GM12872 (cell line): ENCODE results near the gene RCBTB1.
A peak's percentile ranks its signal among the peaks of the same experiment; 100 is the strongest.

Source experiments
- TF ChIP-seq, protein P1 (sequence below): IDR thresholded peaks from 3 replicates; pipeline ENCODE4 v1.5.1; 2011; ENCODE audit warnings: low read depth, mild to moderate bottlenecking, low read length, moderate library complexity; ENCODE audit not compliant: insufficient read depth

The RCBTB1 gene

DNA sequence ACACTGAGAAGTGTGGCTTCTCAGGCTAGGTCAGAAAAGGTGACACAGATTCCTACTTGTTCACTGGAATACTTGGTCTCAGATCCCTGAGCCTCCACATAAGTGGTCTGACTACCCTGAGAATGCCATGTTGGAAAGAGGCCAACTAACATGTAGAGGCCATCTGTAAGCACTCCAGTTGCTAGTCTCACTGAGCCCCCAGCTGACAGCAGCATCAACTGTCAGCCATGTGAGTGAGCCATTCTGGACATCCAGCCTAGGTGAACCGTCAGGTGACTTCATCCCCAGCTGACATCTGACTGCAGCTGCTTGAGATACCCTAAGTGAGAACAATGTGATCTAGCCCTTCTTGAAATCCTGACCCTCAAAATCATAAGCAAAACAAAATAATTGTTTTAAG, 24.8 kb upstream of the RCBTB1 start:
- TF ChIP-seq, protein P1, sequence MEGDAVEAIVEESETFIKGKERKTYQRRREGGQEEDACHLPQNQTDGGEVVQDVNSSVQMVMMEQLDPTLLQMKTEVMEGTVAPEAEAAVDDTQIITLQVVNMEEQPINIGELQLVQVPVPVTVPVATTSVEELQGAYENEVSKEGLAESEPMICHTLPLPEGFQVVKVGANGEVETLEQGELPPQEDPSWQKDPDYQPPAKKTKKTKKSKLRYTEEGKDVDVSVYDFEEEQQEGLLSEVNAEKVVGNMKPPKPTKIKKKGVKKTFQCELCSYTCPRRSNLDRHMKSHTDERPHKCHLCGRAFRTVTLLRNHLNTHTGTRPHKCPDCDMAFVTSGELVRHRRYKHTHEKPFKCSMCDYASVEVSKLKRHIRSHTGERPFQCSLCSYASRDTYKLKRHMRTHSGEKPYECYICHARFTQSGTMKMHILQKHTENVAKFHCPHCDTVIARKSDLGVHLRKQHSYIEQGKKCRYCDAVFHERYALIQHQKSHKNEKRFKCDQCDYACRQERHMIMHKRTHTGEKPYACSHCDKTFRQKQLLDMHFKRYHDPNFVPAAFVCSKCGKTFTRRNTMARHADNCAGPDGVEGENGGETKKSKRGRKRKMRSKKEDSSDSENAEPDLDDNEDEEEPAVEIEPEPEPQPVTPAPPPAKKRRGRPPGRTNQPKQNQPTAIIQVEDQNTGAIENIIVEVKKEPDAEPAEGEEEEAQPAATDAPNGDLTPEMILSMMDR: no peak

DNA sequence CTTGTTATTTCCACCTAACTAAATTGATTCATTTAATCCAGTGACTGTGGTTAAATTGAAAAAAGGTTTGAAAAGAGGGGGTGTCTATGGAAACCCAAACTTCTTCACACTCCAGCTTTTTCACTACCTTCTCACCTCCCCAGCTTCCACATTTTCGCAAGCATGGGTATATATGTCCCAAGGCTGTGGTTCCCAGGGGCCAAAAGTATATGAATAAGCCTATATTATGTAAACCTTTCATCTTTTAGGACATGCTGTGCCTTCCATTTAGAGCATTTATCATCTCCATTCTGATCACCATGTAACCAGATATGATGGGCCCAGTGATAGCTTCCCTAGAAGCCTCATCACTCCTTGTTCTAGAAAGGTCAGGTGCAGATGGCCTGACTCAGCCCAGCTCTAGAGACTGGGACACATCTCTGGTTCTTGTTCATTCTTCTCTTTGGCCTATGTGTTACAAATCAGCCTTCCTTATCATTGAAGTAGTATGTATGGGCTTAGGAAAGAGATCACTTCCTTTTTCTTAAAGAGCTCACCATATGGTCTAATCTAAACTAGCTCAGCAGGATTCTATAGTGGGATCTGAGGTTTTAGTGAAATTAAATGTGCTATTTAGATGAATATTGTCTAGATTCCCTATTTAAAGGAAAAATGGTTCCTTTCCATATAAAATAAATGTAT, 23.4 kb upstream of the RCBTB1 start:
- TF ChIP-seq, protein P1: no peak

DNA sequence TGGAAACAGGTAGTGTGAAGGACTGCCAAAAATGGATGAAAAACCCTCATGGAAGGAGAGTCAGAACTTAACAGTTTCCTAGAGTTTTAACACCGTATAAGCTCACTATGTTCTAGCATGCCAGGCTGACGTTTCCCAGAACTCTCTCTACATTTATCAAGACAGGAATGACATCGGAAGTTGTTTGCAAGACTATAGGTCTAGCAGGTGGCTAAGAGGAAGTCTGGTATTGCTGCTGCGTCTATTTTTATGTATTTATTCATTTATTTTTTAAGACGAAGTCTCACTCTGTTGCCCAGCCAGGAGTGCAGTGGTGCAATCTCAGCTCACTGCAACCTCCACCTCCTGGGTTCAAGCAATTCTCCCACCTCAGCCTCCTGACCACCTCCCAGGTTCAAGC, 22.4 kb upstream of the RCBTB1 start:
- TF ChIP-seq, protein P1: no peak

DNA sequence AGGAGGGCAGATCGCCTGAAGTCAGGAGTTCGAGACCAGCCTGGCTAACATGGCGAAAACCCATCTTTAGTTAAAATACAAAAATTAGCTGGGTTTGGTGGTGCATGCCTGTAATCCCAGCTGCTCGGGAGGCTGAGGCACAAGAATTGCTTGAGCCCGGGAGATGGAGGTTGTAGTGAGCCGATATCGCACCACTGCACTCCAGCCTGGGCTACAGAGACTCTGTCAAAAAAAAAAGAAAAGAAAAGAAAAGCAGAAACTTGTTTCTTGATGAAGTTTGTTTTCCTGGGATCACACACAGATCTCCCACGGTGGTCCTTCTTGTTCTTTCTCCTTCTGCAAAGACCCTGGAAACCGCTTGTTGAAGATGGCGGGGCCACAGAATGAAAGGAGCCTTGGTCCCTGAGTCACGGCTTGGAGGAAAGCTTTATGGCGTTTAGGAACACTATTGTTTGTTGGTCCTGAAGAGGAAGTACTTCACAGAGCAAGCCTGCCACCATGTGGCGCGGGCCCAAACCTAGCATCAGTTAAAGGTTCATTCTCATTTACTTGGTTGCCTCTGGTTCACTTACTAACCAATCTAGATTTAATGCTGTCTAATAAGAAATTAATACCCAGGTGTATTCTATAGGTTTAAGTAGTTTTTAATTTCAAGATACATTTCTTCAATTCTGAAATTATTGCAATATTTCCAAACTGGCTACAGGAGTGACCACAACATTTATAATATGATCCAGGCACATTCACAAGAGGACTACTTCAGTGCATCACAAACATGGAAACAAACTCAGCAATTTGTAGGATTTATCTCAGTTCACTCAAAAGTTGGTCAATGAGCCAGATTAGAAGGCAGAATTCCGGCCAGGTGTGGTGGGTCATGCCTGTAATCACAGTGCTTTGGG, 21.6 kb upstream of the RCBTB1 start:
- TF ChIP-seq, protein P1: peak; percentile 83

DNA sequence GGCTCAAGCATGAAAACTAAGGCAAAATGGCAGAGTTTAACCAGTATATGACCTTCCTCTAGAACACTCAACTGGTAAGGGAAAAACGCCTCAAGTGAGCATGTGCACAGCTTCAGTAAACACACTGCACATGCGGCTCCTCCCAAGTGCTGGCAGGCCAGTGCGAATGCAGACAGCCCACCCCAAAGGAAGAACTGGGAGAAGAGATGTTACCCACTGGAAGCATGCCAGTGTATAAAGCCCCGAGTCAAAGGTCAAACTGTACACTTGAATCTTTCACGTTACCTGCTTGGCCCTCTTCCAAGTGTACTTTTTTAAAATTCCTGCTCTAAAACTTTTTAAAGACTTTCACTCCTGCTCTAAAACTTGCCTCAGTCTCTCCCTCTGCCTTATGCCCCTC, 19.2 kb upstream of the RCBTB1 start:
- TF ChIP-seq, protein P1: no peak

DNA sequence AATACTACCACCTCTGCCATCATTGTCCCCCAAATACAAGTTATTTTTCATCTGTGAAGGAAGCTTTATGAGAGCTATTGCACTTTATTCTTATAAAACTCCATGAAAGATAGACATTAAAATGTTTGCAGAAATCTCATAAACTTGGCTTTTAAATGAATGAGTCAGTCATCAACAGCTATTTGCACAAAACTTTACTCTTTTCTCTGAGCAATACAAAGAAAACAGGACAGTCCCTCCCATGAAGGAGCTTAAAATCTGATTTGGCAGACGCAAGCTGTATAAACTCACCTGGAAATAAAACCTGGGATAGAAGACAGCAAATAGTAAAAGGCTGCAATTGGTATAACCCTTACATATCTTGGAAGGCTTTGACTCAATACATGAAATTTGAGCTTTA, 16.6 kb upstream of the RCBTB1 start:
- TF ChIP-seq, protein P1: no peak

DNA sequence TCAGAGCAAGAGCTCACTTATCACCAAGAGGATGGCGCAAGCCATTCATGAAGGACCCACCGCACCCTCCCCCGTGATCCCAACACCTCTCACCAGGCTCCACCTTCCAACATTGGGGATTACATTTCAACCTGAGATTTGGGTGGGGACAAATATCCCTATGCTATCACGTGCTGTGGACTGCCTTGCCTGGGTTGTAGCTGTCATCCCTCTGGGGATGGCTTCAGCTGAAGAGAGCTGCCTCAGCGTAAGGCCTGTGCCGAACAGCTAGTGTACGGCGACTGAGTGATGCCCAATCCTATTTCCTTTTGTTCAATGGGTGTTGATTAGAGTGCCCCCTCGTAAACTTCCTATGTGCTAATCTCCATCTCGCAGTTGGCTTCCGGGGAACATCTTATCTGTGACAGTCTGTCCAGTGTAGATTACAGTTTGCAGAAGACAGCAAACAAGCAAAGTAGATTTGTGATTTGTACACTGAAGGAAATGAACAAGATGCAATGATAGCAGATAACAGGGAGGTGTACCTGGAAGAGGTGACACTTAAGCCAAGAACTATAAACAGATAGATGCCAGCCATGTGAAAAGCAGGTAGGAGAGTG, 11.8 kb upstream of the RCBTB1 start:
- TF ChIP-seq, protein P1: no peak
